Neuronal stem cell (in vitro differentiated cells): Measurements from ENCODE around the gene RPS16.

Source experiments
- DNase-seq: peaks from one replicate; pipeline ENCODE4 v3.0.0-alpha.2; 2013; ENCODE audit warnings: low spot score
- H2AFZ ChIP-seq: one replicate; pipeline ENCODE4 v1.6.1; 2013; ENCODE audit warnings: mild to moderate bottlenecking, low read length, inconsistent platforms
- H2AK5ac ChIP-seq: 2 replicates; pipeline ENCODE4 v1.6.1; 2013; ENCODE audit warnings: low read depth, mild to moderate bottlenecking, inconsistent platforms, low read length, moderate library complexity, mixed read lengths
- H2BK120ac ChIP-seq: 2 replicates; pipeline ENCODE4 v1.6.1; 2013; ENCODE audit warnings: low read depth, mild to moderate bottlenecking, inconsistent platforms, low read length, moderate library complexity, mixed read lengths
- H2BK12ac ChIP-seq: one replicate; pipeline ENCODE4 v1.6.1; 2013; ENCODE audit warnings: low read length, inconsistent platforms
- H2BK15ac ChIP-seq: 2 replicates; pipeline ENCODE4 v1.6.1; 2013; ENCODE audit warnings: mild to moderate bottlenecking, low read length, inconsistent platforms, mixed read lengths
- H2BK5ac ChIP-seq: one replicate; pipeline ENCODE4 v1.6.1; 2013; ENCODE audit warnings: inconsistent platforms, mild to moderate bottlenecking, low read length, moderate library complexity
- H3K14ac ChIP-seq: one replicate; pipeline ENCODE4 v1.6.1; 2013; ENCODE audit warnings: low read length, inconsistent platforms
- H3K18ac ChIP-seq: 2 replicates; pipeline ENCODE4 v1.6.1; 2013; ENCODE audit warnings: low read length, inconsistent platforms
- H3K23ac ChIP-seq: 2 replicates; pipeline ENCODE4 v1.6.1; 2013; ENCODE audit warnings: low read depth, mild to moderate bottlenecking, mixed read lengths, low read length, inconsistent platforms; ENCODE audit not compliant: poor library complexity
- H3K27ac ChIP-seq: replicated peaks from 3 replicates; pipeline ENCODE4 v1.5.1; 2013; ENCODE audit warnings: low read length, inconsistent platforms
- H3K27me3 ChIP-seq, 3 experiments: 2 replicates each; pipeline ENCODE4 v1.6.1; 2013; ENCODE audit warnings: low read length in 3 of 3, mild to moderate bottlenecking in 2 of 3, inconsistent platforms in 1 of 3, low read depth in 1 of 3, mixed read lengths in 1 of 3, moderate library complexity in 1 of 3; ENCODE audit not compliant: control insufficient read depth in 3 of 3, insufficient read depth in 3 of 3
- H3K36me3 ChIP-seq, 2 donors: replicated peaks in 1 of 2; 2 replicates each; pipeline ENCODE4 v1.6.1; 2013; ENCODE audit warnings: low read length in 2 of 2; ENCODE audit not compliant: control insufficient read depth in 2 of 2, insufficient read depth in 2 of 2
- H3K4ac ChIP-seq: 2 replicates; pipeline ENCODE4 v1.6.1; 2013; ENCODE audit warnings: inconsistent platforms, mild to moderate bottlenecking, low read length, moderate library complexity
- H3K4me1 ChIP-seq, 2 donors: 1 replicate in 1 of 2; 2 replicates in 1 of 2; pipeline ENCODE4 v1.6.1; 2013; ENCODE audit warnings: low read length in 2 of 2, low read depth in 1 of 2; ENCODE audit not compliant: control insufficient read depth in 2 of 2, insufficient read depth in 1 of 2
- H3K4me2 ChIP-seq: one replicate; pipeline ENCODE4 v1.6.1; 2013; ENCODE audit warnings: mild to moderate bottlenecking, low read length, inconsistent platforms; ENCODE audit not compliant: insufficient read depth, poor library complexity, severe bottlenecking
- H3K4me3 ChIP-seq, 2 donors: 2 replicates each; pipeline ENCODE4 v1.5.1; 2013; ENCODE audit warnings: low read length in 2 of 2, mild to moderate bottlenecking in 2 of 2, inconsistent platforms in 1 of 2, moderate library complexity in 1 of 2
- H3K79me1 ChIP-seq: one replicate; pipeline ENCODE4 v1.6.1; 2013; ENCODE audit warnings: low read depth, mild to moderate bottlenecking, inconsistent platforms, low read length, moderate library complexity
- H3K9ac ChIP-seq: one replicate; pipeline ENCODE4 v1.6.1; 2013; ENCODE audit warnings: mild to moderate bottlenecking, low read depth, low read length, inconsistent platforms; ENCODE audit not compliant: poor library complexity
- H3K9me3 ChIP-seq, 2 donors: replicated peaks in 1 of 2; 2 replicates each; pipeline versions ENCODE3 to v1.6.1; 2013; ENCODE audit warnings: low read length in 2 of 2, mild to moderate bottlenecking in 2 of 2, inconsistent platforms in 1 of 2, low read depth in 1 of 2, mixed read lengths in 1 of 2, moderate library complexity in 1 of 2; ENCODE audit not compliant: control insufficient read depth in 2 of 2, insufficient read depth in 1 of 2
- H4K8ac ChIP-seq: one replicate; pipeline ENCODE4 v1.6.1; 2013; ENCODE audit warnings: low read depth, mild to moderate bottlenecking, inconsistent platforms, low read length, moderate library complexity
- H4K91ac ChIP-seq: one replicate; pipeline ENCODE4 v1.6.1; 2013; ENCODE audit warnings: low read length, low read depth, mild to moderate bottlenecking, inconsistent platforms; ENCODE audit not compliant: poor library complexity
- WGBS, 2 donors: extraction: QIAGEN DNeasy Blood & Tissue Kit; methylation state at CpG; one replicate each; pipeline ENCODE4 v1.1.7; 2013; ENCODE audit warnings: missing lambda C conversion rate in 2 of 2, mixed read lengths in 1 of 2; ENCODE audit not compliant: insufficient read length in 2 of 2, insufficient replicate concordance in 1 of 2; ENCODE audit errors: extremely low coverage in 2 of 2; 5-methylcytosine and 5-hydroxymethylcytosine counted together

Gene RPS16

DNA sequence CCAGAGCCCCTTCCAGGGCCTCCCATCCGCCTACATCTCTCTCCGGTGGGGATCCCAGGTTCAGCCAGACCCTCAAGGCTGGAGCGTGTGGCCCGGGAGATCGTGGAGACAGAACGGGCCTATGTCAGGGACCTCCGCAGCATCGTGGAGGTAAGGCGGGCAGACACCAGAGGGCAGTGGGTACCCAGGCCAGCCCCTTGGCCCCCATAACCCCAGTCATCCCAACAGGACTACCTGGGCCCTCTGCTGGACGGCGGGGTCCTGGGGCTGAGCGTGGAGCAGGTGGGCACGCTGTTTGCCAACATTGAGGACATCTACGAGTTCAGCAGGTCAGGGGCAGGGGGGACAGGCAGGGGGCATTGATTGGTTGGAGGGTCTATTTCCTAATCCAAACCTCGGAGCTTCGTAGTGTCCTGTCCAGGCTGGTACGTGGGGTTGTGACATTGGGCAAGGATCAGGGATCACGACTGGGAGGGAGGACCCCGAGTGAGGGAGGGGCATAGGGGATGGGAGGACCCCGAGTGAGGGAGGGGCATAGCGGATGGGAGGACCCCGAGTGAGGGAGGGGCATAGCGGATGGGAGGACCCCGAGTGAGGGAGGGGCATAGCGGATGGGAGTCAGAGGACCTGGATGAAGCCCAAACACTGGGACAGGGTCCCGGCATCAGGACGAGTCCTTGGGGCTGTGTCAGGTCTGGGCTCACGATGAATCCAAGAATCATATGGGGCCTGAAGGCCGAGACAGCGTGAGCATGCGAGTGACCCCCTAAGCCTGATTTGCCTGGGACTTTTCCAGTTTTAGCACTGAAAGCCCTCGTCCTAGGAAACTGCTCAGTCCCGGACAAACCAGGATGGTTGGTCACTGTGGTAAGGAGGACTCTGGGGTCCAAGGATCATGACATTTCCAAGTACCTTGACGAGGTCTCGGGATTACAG, 20.4 kb downstream of the RPS16 start:
- H3K79me1 ChIP-seq: peaks cover 16% of the 10 kb centered on the region
- H3K4me2 ChIP-seq: peak overlapping the region; percentile 36
- no peak overlapping the region for H3K14ac ChIP-seq
- H3K23ac ChIP-seq: peak overlapping the region; percentile 80
- peak overlapping the region; percentile 14 for H3K9ac ChIP-seq
- H3K4me1 ChIP-seq: peaks cover 23 to 31% of the 10 kb centered on the region in 2 donors
- H2AFZ ChIP-seq: no peak overlapping the region
- H2BK120ac ChIP-seq: no peak overlapping the region
- no peaks in the 10 kb centered on the region for H3K9me3 ChIP-seq
- no CpG with 5 or more reads among the region's 35 CpGs for WGBS, 2 donors
- peaks cover 37 to 60% of the 10 kb centered on the region in 2 donors for H3K36me3 ChIP-seq
- peak overlapping the region; percentile 47 to 95 for H3K4me3 ChIP-seq
- H3K4ac ChIP-seq: no peak overlapping the region
- no peak for DNase-seq
- no peaks in the 10 kb centered on the region for H3K27me3 ChIP-seq
- H2AK5ac ChIP-seq: no peak overlapping the region
- no peak overlapping the region for H2BK12ac ChIP-seq
- no peak overlapping the region for H2BK15ac ChIP-seq
- no peak overlapping the region for H2BK5ac ChIP-seq
- H3K18ac ChIP-seq: no peak overlapping the region
- H4K91ac ChIP-seq: no peak overlapping the region
- H3K27ac ChIP-seq: no peak overlapping the region
- no peak overlapping the region for H4K8ac ChIP-seq

GRCh38 chr19:39413911-39414608, 21.7 kb downstream of the RPS16 start:
- Histone ChIP-seq H3K23ac (peak overlapping the region; percentile 96), H3K9ac (peak overlapping the region; percentile 93), H3K9me3 (no peaks in the 10 kb centered on the region)

GRCh38 chr19:39413272-39413910, 22.4 kb downstream of the RPS16 start:
- peak overlapping the region; percentile 93 for H3K9ac ChIP-seq
- peak overlapping the region; percentile 95 for H3K27ac ChIP-seq
- H2BK12ac ChIP-seq: no peak overlapping the region
- H2BK5ac ChIP-seq: peak overlapping the region; percentile 98
- H3K18ac ChIP-seq: peak overlapping the region; percentile 99
- H3K14ac ChIP-seq: peak overlapping the region; percentile 83
- peak overlapping the region; percentile 95 for H3K4me3 ChIP-seq
- peak overlapping the region; percentile 93 for H2BK120ac ChIP-seq
- peak overlapping the region; percentile 32 for H3K4ac ChIP-seq
- peak overlapping the region; percentile 94 for H2AFZ ChIP-seq
- peak overlapping the region; percentile 99 for H2BK15ac ChIP-seq
- H3K36me3 ChIP-seq: peaks cover 25 to 42% of the 10 kb centered on the region in 2 donors
- DNase-seq: no peak
- no peaks in the 10 kb centered on the region for H3K9me3 ChIP-seq
- peak overlapping the region; percentile 96 for H3K23ac ChIP-seq
- no peak overlapping the region for H4K91ac ChIP-seq
- WGBS, 2 donors: no CpG with 5 or more reads among the region's 54 CpGs
- H3K4me1 ChIP-seq: peaks cover 28 to 35% of the 10 kb centered on the region in 2 donors
- H3K27me3 ChIP-seq: peaks cover 0 to 6% (median 0%) of the 10 kb centered on the region in 3 experiments
- H3K4me2 ChIP-seq: peak overlapping the region; percentile 87
- H2AK5ac ChIP-seq: peak overlapping the region; percentile 100
- H3K79me1 ChIP-seq: peaks cover 16% of the 10 kb centered on the region
- no peak overlapping the region for H4K8ac ChIP-seq

More at GRCh38 chr19:39413911-39414608, 21.7 kb downstream of the RPS16 start:
- Histone ChIP-seq H3K27me3 (peaks cover 0 to 2% (median 0%) of the 10 kb centered on the region in 3 experiments), H3K4me1 (peaks cover 28 to 35% of the 10 kb centered on the region in 2 donors), H3K36me3 (peaks cover 31 to 49% of the 10 kb centered on the region in 2 donors), H2BK12ac (no peak overlapping the region), H2AFZ (peak overlapping the region; percentile 94), H2BK15ac (peak overlapping the region; percentile 14), H2AK5ac (peak overlapping the region; percentile 100), H3K27ac (peak overlapping the region; percentile 95), H3K4me3 (peak overlapping the region; percentile 88 to 95), H4K8ac (no peak overlapping the region), H4K91ac (no peak overlapping the region), H3K14ac (peak overlapping the region; percentile 12), H2BK5ac (peak overlapping the region; percentile 98), H3K18ac (peak overlapping the region; percentile 86), H3K79me1 (peaks cover 16% of the 10 kb centered on the region), H2BK120ac (no peak overlapping the region), H3K4ac (peak overlapping the region; percentile 4), H3K4me2 (peak overlapping the region; percentile 87)
- no peak for DNase-seq
- WGBS, 2 donors: no CpG with 5 or more reads among the region's 18 CpGs
